Endothelial cell (in vitro differentiated cells): ENCODE data around the gene HSPB8. TPM values are rescaled to one million over a fixed set of nuclear protein-coding genes. Genes with fewer than 3 reads are reported as not detected.
A peak's percentile ranks its signal among the peaks of the same experiment; 100 is the strongest.

ENCODE experiments used
- DNase-seq: peaks from one replicate; pipeline ENCODE4 v3.0.0; 2021; ENCODE audit warnings: low spot score
- H3K27ac Mint-ChIP-seq: one replicate; pipeline ENCODE4 v1.8.0; 2021; ENCODE audit warnings: mixed read lengths, inconsistent platforms; ENCODE audit not compliant: unreplicated experiment
- H3K27me3 Mint-ChIP-seq: one replicate; pipeline ENCODE4 v1.8.0; 2021; ENCODE audit warnings: mild to moderate bottlenecking, moderate library complexity, mixed read lengths, inconsistent platforms; ENCODE audit not compliant: unreplicated experiment
- H3K36me3 Mint-ChIP-seq: one replicate; pipeline ENCODE4 v1.8.0; 2021; ENCODE audit warnings: mild to moderate bottlenecking, low read depth, mixed read lengths, inconsistent platforms; ENCODE audit not compliant: unreplicated experiment
- H3K4me1 Mint-ChIP-seq: one replicate; pipeline ENCODE4 v1.8.0; 2021; ENCODE audit warnings: mild to moderate bottlenecking, mixed read lengths, inconsistent platforms; ENCODE audit not compliant: unreplicated experiment
- H3K4me3 Mint-ChIP-seq: one replicate; pipeline ENCODE4 v1.8.0; 2021; ENCODE audit warnings: mild to moderate bottlenecking, mixed read lengths, inconsistent platforms; ENCODE audit not compliant: unreplicated experiment
- H3K9me3 Mint-ChIP-seq: one replicate; pipeline ENCODE4 v1.8.0; 2021; ENCODE audit warnings: mixed read lengths, inconsistent platforms; ENCODE audit not compliant: unreplicated experiment
- long read RNA-seq: library from polyadenylated mRNA; unstranded; transcript quantifications from one replicate; pipeline ENCODE4 v2.0.0, GENCODE V29; 2020; ENCODE audit not compliant: unreplicated experiment
- total RNA-seq: library from RNA; stranded (reverse); fragmentation: NEBNext Ultra II Directional; extraction: Animal tissue kit (Norgen Biotek cat#: 25700); gene quantifications from one replicate; pipeline ENCODE4 v1.2.1, GENCODE V29; 2021; ENCODE audit not compliant: unreplicated experiment
- TF ChIP-seq, protein P1 (sequence below): fragments of 200-600 bp; sonication (generic); IDR thresholded peaks from one replicate; pipeline ENCODE4 v1.5.0; 2021; ENCODE audit warnings: antibody characterized with exemption; ENCODE audit not compliant: unreplicated experiment

HSPB8 gene, protein sequence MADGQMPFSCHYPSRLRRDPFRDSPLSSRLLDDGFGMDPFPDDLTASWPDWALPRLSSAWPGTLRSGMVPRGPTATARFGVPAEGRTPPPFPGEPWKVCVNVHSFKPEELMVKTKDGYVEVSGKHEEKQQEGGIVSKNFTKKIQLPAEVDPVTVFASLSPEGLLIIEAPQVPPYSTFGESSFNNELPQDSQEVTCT
- total RNA-seq = 2.7 TPM
- long read RNA-seq, partial matches to known transcripts = 0 of 4 reads
- long read RNA-seq, other reads (novel, unspliced or antisense) = 0 of 4 reads

DNA sequence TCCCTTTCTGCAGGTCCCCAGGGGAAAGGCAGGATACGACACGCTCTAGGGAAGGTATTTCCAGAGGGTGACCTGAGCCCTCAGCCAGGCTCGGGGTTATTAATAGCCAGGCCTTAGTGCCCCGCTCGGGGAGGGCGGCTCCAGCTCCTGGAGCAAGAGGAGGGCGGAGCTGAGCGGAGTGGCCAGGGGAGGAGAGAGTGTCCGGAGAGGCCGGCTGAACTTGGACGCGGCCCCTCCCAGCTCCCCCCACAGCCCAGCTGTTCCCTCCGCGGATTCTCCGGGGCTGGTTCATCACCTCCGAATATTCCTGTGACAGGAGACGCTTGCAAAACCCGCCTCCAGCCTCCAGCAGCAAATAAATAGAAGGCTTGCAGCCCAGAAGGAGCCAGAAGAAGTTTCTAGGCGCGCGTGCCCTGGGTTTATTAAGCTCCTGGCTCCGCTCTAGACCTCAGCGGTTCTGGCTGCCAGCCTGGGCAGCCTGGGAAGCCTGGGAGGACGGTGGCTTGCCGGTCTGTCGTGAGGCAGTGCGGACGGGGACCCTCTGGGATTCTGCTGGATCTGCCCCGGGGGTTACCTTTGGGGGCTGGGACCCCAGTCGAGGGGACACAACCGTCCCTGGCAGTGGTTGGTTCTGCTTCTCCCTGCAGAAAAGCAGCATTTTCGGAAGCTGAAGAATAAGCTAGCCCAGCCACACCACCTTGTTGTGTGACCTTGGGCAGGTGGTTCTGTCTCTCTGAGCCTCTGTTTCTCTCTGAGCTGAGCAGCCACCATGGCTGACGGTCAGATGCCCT is at the start of gene HSPB8:
TSS of gene HSPB8 (plus strand) at position 388 of the 791 bp plus-strand sequence. CDS start at position 770, 382 bp downstream.
- H3K36me3 Mint-ChIP-seq = no peaks in the 10 kb centered on the region
- peak; percentile 38 for DNase-seq
- TF ChIP-seq, protein P1, sequence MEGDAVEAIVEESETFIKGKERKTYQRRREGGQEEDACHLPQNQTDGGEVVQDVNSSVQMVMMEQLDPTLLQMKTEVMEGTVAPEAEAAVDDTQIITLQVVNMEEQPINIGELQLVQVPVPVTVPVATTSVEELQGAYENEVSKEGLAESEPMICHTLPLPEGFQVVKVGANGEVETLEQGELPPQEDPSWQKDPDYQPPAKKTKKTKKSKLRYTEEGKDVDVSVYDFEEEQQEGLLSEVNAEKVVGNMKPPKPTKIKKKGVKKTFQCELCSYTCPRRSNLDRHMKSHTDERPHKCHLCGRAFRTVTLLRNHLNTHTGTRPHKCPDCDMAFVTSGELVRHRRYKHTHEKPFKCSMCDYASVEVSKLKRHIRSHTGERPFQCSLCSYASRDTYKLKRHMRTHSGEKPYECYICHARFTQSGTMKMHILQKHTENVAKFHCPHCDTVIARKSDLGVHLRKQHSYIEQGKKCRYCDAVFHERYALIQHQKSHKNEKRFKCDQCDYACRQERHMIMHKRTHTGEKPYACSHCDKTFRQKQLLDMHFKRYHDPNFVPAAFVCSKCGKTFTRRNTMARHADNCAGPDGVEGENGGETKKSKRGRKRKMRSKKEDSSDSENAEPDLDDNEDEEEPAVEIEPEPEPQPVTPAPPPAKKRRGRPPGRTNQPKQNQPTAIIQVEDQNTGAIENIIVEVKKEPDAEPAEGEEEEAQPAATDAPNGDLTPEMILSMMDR = no peak
- H3K27ac Mint-ChIP-seq = no peak within 1 kb of the TSS
- H3K9me3 Mint-ChIP-seq = no peaks in the 10 kb centered on the region
- H3K4me3 Mint-ChIP-seq = no peak within 1 kb of the TSS
- H3K4me1 Mint-ChIP-seq = peaks cover 11% of the 10 kb centered on the region
- peaks cover 8% of the 10 kb centered on the region for H3K27me3 Mint-ChIP-seq

DNA sequence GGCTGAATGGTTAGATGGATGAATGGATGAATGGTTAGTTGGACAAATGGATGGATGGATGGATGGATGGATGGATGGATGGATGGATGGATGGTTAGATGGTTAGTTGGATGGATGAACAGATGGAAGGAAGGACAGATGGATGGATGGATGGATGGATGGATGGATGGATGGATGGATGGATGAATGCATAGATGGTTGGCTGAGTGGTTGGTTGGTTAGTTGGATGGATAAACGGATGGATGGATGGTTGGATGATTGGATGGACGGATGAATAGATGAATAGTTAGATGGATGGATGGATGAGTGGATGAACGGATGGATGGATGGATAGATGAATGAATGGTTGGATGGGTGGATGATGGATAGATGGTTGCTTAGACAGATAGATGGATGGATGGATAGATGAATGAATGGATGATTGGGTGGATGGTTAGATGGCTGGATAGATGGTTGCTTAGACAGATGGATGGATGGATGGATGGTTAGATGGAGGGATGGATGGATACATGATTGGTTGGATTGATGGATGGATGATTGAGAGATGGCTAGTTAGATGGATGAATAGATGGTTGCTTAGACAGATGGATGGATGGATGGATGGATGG is 48.8 kb upstream of the HSPB8 start:
- peaks cover 7% of the 10 kb centered on the region for H3K9me3 Mint-ChIP-seq
- H3K27ac Mint-ChIP-seq = peak overlapping the region; percentile 38
- TF ChIP-seq, protein P1 = no peak
- peak overlapping the region; percentile 26 for H3K4me3 Mint-ChIP-seq
- H3K36me3 Mint-ChIP-seq = peaks cover 32% of the 10 kb centered on the region
- DNase-seq = no peak
- peaks cover 8% of the 10 kb centered on the region for H3K27me3 Mint-ChIP-seq
- no peaks in the 10 kb centered on the region for H3K4me1 Mint-ChIP-seq

DNA sequence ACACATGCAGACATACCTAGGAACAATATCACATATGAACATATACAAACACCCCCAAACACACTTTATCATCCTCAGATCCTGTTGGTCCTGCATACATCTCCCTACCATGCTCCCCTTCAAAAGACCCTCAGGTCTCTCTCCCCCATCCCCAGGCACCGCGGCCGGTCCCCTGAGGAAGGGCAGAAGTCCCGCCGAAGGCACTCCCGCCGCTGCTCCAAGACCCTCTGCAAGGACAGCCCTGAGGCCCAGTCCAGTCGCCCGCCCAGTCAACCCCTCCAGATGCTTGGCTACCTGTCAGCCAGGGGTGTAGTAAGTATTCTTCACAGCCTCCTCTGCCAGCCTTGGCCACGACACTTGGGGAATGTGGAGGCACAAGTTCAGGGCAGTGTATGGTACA is 48.2 kb upstream of the HSPB8 start:
- no peaks in the 10 kb centered on the region for H3K4me1 Mint-ChIP-seq
- no peak overlapping the region for H3K27ac Mint-ChIP-seq
- no peak for DNase-seq
- peak overlapping the region; percentile 2 for H3K4me3 Mint-ChIP-seq
- H3K36me3 Mint-ChIP-seq = peaks cover 32% of the 10 kb centered on the region
- peaks cover 7% of the 10 kb centered on the region for H3K9me3 Mint-ChIP-seq
- peaks cover 11% of the 10 kb centered on the region for H3K27me3 Mint-ChIP-seq
- TF ChIP-seq, protein P1 = no peak

DNA sequence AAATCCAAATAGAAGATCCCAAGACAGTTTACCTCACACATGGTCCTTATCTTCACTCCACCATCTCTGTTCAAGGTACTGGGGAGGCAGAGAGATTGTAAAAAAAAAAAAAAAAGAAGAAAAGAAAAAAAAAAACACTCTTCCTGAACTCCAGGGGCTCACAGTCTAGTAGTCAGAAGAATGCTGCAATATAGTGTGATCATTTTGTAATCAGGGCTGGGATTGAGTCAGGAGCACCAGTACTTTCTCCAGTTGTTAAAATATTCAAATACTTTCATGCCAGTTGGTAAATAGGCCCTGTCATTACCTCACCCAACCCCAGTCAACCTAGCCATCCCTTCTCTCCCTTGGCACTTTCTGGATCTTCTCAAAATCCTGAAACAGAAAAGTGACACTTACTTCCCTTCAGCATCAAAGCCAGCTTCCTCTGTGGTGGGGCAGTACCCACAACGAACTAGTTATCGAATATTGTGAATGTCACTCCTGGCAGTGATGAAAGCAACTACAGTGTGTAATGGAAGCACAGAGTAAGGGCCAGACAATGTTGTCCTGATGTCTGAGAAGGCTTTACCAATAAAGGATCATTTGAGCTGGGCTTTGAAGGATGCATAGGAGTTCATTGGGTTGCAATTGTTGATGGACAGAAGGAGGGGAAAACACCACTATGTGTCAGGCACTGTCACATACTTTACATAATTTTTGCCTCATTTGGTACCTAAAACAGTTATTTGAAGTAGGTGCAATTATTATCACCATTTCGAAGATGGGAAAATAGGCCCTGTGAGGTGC is 44.3 kb upstream of the HSPB8 start:
- DNase-seq = no peak
- Mint-ChIP-seq H3K27me3 (peaks cover 6% of the 10 kb centered on the region), H3K4me1 (peaks cover 10% of the 10 kb centered on the region), H3K4me3 (no peak overlapping the region), H3K27ac (no peak overlapping the region), H3K9me3 (peaks cover 7% of the 10 kb centered on the region), H3K36me3 (peaks cover 31% of the 10 kb centered on the region)
- TF ChIP-seq, protein P1 = no peak
